DMS53 (cell line): ENCODE measurements around the gene SUMO1.

Experiments
- DNase-seq: peaks from one replicate; lab custom pipeline; 2025; lab: John Stamatoyannopoulos, UW

Gene SUMO1

GRCh38 chr2:202196727-202197126, 41.7 kb downstream of the SUMO1 start:
- no peak for DNase-seq

DNA sequence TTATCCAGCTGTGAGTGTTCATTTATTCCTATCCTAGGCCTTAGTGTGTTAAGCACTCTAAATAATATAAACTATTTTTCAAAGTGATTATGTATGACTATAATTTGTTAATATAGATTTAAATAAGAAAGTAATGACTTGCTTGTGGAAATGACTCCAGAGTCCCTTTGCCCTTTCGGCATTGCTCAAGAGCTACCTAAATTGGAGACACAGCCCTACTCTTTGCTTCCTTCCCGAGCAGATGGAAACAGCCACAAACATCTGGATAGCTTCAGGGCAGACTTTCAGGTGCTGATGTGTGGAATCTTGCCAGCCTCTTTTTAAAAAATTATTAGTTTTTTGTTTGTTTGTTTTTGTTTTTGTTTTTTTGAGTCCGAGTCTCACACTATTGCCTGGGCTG, 44.0 kb downstream of the SUMO1 start:
- no peak for DNase-seq

DNA sequence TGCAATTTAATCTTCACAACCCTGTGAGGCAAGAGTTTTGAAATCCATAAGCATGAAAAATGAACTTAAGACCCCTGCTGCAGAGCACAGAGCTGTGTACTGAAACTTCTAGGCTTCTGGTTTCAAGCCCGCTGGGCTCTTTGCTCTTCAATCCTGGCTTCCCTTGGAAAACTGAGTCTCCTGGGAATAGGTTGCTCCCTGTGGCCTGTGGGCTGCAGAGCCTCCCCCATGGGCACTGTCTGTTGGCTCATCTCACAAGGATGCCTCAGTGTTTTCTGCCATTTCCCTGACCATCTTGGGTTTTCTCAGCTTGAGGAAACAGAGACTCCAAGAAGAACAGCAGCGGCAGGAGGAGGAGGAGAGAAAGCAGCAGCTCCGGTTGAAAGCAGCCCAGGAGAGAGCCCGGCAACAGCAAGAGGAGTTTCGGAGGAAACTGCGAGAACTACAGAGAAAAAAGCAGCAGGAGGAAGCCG, 44.5 kb downstream of the SUMO1 start:
- no peak for DNase-seq

- DNase-seq: no peak
Measured at GRCh38 chr2:202193305-202193704, 45.1 kb downstream of the SUMO1 start.

DNA sequence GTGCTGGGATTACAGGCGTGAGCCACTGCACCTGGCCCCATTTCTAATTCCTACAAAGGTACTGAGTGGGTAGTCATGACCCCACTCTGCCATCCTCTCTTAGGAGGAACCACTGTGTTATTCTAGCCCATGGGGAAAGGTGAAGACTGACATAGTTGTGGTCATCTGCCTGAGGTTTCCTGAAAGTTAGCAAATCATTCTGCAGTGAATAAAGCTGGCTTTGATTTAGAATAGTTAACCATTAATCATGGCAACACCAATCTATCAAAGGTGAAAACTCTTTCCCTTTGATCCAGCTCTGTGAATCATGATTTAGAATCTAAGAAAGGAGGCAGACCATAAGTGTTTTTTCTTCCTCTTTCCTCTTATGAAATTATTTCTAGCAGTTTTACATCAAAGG, 50.8 kb downstream of the SUMO1 start:
- no peak for DNase-seq

DNA sequence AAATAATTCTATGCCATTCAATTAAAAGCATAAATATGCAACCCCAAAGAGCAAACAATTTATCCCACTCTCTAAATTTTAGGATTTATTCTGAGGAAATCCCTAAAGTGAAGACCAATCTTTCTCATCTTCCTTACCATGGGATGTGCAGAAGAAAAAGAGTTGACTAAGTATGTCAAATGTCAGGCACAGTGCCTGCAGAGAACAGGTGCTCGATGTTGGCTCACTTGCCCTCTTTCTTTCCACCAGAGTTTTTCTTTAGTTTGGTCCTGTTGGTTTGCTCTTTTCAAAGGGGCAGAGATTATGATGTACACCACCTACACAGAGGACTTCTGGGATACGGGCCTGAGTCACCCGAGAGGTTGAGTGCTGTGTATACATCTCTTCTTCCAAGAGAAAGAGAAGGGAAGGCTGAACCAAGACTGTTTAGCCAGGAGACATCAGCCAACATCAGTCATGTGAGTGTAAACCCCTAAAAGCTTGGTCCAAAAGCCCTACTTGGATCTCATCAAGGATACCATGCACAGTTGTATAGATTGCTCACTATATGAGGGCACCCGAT, 51.7 kb downstream of the SUMO1 start:
- no peak for DNase-seq

DNA sequence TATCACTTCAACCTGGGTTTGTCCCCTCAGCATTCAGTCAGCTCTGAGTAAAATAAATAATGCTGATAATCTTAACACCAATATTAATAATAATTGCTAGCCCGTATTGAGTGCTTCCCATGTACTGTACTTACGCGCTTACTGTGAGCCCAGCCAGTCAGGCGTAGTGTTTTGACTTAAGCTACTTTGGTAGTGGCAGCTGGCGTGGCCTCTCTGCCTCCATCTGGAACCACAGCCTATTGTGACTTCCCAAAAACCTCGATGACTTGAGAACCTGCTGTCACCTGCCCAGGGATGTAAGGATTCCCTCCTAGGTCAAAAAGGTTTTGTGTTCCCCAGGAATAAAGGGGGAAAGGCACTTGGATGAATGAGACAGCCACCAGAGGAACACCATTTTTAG, 53.2 kb downstream of the SUMO1 start:
- no peak for DNase-seq

- DNase-seq: no peak
Measured at GRCh38 chr2:202184557-202184956, 53.8 kb downstream of the SUMO1 start.

DNA sequence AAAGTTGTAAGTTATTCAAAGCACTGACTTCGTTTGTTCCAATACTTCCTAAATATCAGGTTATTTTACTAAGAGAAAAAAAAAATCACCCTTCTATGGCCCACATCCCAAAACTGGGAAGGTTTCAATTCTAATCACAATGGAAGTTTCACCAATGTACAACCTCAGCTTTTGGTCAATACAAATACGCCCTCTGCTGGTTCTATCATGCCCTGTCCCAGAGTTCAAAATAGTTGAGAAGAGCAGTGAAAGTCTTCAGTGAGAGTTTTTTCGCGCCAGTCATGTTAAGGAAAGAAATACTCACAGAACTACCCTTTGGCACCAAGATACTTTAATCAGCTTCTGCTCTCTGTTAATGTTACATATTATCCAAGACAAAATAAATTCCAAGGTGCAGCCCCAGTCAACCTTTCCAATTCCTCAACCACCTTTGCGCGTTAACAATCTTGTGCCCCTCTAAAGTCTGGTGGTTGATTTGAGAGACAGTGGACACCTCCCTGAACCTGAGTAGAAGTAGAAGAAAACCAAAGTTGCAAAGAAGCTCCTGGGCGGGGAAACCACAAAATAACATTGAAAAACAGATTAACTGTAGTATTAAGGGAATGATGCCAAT, 59.9 kb downstream of the SUMO1 start:
- DNase-seq: peak; percentile 78

DNA sequence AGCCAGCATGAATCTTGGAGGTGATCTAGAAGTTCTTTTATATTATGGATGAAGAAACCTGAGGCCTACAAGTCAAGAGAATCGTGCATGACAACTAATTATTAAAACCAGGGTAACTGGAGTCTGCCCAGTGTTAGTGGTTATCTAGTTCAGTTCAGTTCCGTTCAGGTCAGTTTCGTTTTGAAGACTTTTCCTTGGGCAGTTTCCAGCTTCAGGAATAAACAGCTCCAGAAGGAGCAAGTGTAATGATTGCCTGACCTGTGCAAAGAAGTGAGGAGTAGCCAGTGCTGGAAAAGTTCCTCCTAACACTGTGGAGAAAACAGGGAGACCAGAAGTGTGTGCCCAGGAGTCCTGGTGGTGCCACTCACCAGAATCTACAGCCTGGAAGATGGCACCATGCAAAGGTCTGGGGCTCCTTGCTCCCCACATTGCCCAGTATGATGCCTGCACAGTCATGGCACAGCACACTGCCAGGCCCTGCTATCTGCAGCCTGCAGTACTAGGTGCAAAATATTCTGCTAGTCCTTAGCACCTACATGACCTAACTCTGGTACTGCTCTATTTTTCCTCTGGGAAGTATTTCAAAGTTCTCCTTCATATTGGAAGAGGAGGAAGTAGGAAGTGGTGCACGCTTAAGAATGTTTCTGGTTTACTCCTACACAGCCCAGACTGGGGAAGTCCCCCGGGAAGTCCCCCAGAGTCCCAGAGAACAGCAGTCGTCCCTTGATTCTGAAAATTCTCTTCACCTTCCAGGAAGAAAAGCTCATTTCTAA, 65.8 kb downstream of the SUMO1 start:
- no peak for DNase-seq

- DNase-seq: no peak
Measured at GRCh38 chr2:202171241-202171825, 67.1 kb downstream of the SUMO1 start.

DNA sequence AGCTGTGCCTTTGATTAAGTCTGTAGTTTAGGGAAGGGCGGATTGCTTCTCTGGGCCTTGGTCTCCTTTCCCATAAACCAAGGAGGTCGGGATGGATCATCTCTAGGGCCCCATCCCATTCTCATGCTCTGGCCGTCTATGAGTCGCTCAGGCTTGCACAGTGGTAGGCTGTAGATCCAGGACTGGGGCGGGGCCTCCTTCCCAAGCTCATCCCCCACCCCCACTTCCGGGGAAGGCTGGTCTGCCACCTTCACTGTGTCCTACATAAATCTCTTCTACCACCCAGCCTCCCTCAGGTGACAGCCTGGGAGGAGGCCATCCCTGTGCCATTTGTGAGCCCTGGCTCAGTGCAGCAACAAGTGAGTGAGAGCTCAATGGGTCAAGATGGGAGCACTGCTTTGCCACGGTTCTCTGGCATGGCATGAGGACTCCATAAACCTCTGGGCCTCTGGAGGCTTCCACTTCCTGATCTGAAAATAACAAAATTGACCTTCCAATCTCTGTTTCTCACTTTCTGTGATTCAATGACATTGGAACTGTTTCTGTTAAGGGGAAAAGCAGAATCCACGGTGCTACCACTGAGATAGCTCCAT, 68.5 kb downstream of the SUMO1 start:
- DNase-seq: no peak

DNA sequence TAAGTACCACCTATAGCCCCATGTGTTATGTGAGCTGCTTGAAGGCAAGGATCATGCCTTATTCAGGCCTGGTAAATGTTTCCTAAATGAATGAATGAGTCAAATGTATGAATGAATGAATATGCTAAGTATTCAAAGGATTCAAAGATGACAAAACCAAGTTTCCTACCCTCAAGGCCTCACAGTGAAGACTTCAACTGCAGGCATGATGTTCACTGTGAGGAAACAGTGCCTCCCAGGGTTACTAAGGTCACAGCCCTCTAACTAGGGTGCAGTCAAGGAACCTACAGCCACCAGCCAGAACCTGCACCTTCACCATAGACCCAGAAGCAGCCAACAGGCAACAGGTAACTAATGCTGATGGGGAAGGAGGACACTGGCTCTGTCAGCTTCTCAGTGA, 69.3 kb downstream of the SUMO1 start:
- DNase-seq: no peak

- no peak for DNase-seq
Measured at GRCh38 chr2:202165945-202166344, 72.5 kb downstream of the SUMO1 start.

GRCh38 chr2:202165208-202165607, 73.2 kb downstream of the SUMO1 start:
- no peak for DNase-seq

DNA sequence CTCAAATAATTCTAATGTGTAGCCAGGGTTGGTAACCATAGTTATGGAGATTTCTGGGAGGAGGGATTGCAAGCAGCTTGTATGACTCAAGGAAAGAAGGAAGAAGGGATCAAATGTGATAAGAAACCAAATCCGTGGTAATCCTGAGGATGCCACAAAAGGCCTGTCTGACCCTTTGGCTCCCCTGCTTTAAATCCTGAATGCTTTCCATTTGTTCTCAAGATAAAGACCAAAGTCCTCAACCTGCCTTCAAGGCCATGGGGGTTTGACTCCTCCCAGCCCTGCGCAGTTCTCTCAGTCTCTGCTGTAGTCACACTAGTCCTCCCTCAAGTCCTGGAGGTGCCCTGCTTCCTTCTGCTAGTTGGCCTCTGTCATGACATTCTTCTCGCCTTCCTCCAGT, 74.0 kb downstream of the SUMO1 start:
- no peak for DNase-seq

DNA sequence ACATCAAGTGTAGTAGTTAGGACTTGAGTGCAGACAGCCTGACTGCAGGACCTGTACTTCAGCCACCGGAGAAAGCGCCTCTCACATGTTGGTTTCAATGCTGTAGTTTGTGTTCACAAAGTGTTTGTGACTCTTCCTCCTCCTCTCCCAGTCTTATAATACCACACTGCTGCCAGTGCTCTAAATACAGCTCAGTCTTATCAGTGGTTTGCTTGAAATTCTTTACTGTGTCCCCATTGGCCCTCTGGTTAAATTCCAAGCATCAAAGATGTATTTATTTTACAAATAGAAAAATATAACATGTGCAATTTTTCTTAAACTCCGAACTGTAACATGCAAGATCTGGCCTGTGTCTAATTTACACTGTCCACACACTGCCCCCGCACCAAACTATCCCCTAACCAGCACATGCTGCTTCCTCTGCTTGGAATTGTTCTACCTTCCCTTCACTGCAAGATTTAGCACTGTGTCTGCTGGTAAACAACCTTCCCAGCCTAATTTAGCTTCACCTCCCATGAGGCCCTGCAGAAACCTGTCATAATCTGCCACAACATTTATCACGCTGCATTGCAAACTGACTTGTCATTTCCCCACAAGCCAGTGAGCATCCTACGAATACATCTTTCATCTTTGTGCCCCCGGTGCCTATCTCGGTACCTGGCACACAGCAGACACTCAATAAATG, 77.1 kb downstream of the SUMO1 start:
- no peak for DNase-seq

- peak; percentile 15 for DNase-seq
Measured at GRCh38 chr2:202158796-202159195, 79.6 kb downstream of the SUMO1 start.

DNA sequence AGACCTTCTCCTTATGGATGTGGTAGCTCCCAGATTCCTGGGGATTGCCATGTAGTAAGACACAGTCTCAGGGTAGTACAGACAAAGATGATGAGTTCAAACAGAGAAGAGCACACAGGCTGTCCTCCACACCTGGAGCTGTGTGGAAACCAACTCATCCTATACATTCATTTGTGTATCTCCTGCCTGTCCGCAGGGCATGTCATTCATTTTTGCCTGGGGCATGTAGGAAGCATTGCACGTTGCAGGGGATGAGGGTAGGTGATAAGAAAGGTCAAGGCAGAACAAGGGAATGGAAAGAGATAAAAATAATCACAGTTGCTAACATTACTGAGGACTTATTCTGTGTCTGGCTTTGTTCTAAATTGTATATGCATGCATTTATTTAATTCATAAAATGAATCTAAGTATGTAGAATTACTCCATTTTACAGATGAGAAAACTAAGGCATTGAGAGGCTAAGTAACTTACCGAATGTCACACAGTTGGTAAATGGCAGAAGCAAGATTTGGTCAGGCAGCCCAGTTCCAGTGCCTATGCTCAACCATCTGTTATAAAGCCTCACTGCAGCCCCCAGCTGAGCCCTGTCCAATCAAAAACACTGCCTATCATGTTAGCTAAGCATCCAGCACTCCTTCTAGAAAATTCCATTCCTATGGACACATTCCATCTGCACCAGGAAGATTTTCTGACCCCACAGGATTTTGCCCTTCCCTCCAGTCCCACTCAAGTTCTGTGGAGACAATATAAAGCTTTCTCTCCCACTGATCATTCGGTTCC, 81.0 kb downstream of the SUMO1 start:
- no peak for DNase-seq
